C4-2B (cell line): ENCODE measurements around the gene MAP3K13.

Source experiments
- CTCF ChIP-seq: fragments of 450-650 bp; conservative IDR thresholded peaks from 2 replicates; pipeline ENCODE4 v1.5.1; 2017; ENCODE audit warnings: mild to moderate bottlenecking
- ZFX ChIP-seq: fragments of 450-650 bp; IDR thresholded peaks from 2 replicates; pipeline ENCODE4 v1.6.1; 2017

- TF ChIP-seq CTCF: no peak
- TF ChIP-seq ZFX: no peak
Measured at GRCh38 chr3:185465471-185465870, 102.5 kb downstream of the MAP3K13 start.
